HepG2 (cell line): ENCODE results near the gene PTPMT1. TPM values are rescaled to one million over a fixed set of nuclear protein-coding genes. Genes with fewer than 3 reads are reported as not detected.

Experiments
- CHD2 ChIP-seq: IDR thresholded peaks from 2 replicates; pipeline ENCODE4 v1.6.1; 2011; ENCODE audit warnings: low read depth, low read length, improper control_type of control experiment
- DMAP1 ChIP-seq: IDR thresholded peaks from 2 replicates; pipeline ENCODE4 v1.6.1; 2016
- MTA3 ChIP-seq: sonication (generic); formaldehyde crosslinking; IDR thresholded peaks from 2 replicates; pipeline ENCODE4 v1.4.0; 2020; ENCODE audit warnings: missing genetic modification reagents
- NCOA1 ChIP-seq: sonication (generic); formaldehyde crosslinking; IDR thresholded peaks from 2 replicates; pipeline ENCODE4 v1.9.0; 2021; ENCODE audit warnings: missing genetic modification reagents
- NFYB ChIP-seq: sonication (generic); formaldehyde crosslinking; IDR thresholded peaks from 2 replicates; pipeline ENCODE4 v1.4.0; 2020; ENCODE audit warnings: missing genetic modification reagents
- RBM39 ChIP-seq: fragments of 200-400 bp; formaldehyde crosslinking; IDR thresholded peaks from one replicate; pipeline ENCODE4 v1.6.1; 2018; ENCODE audit warnings: antibody characterized with exemption, mild to moderate bottlenecking, low read depth, low read length; ENCODE audit not compliant: poor library complexity, severe bottlenecking
- TARDBP ChIP-seq: sonication (generic); formaldehyde crosslinking; IDR thresholded peaks from 2 replicates; pipeline ENCODE4 v1.8.0; 2022; ENCODE audit warnings: mild to moderate bottlenecking, missing genetic modification reagents
- ZFP62 ChIP-seq: sonication (generic); formaldehyde crosslinking; IDR thresholded peaks from 2 replicates; pipeline ENCODE4 v1.4.0; 2020; ENCODE audit warnings: missing genetic modification reagents
- ZFP82 ChIP-seq: sonication (generic); formaldehyde crosslinking; IDR thresholded peaks from 2 replicates; pipeline ENCODE4 v1.5.1; 2020; ENCODE audit warnings: mild to moderate bottlenecking, missing genetic modification reagents, borderline replicate concordance
- ZNF230 ChIP-seq: sonication (generic); formaldehyde crosslinking; IDR thresholded peaks from 2 replicates; pipeline ENCODE4 v1.4.0; 2020; ENCODE audit warnings: mild to moderate bottlenecking, missing genetic modification reagents
- ZNF34 ChIP-seq: sonication (generic); formaldehyde crosslinking; IDR thresholded peaks from 2 replicates; pipeline ENCODE4 v1.4.0; 2020; ENCODE audit warnings: mild to moderate bottlenecking, missing genetic modification reagents, borderline replicate concordance
- ZNF552 ChIP-seq: sonication (generic); formaldehyde crosslinking; IDR thresholded peaks from 2 replicates; pipeline ENCODE4 v1.9.0; 2022; ENCODE audit warnings: missing genetic modification reagents, mild to moderate bottlenecking, borderline replicate concordance
- ZNF562 ChIP-seq: sonication (generic); formaldehyde crosslinking; IDR thresholded peaks from 2 replicates; pipeline ENCODE4 v1.8.0; 2022; ENCODE audit warnings: missing genetic modification reagents, borderline replicate concordance
- polyA plus RNA-seq, 8 experiments: library from polyadenylated mRNA; depleted of rRNA in 3 of 8; stranded (reverse) in 7 of 8; unstranded in 1 of 8; fragments of >200 nt; fragmentation: Illumina TruSeq in 4 of 8; extraction: Trizol in 4 of 8; gene quantifications; 2 replicates each; pipeline versions ENCODE4 v1.2.1 to v1.2.3, GENCODE V29; 2011 to 2016; ENCODE audit warnings: low read depth in 4 of 8, missing spikeins in 1 of 8, mixed read lengths in 1 of 8; ENCODE audit not compliant: insufficient read depth in 1 of 8
- total RNA-seq, 5 experiments: library from RNA; depleted of rRNA; stranded (reverse); fragments of >200 nt; fragmentation: Illumina TruSeq; extraction: Trizol; gene quantifications; 2 replicates each; pipeline ENCODE4 v1.2.3, GENCODE V29; 2016; ENCODE audit warnings: low read depth in 1 of 5
- TF ChIP-seq, protein P1 (sequence below): IDR thresholded peaks from 2 replicates; pipeline ENCODE4 v1.4.0; 2020; ENCODE audit warnings: mild to moderate bottlenecking, missing genetic modification reagents
- TF ChIP-seq, protein P2 (sequence below): IDR thresholded peaks from 2 replicates; pipeline ENCODE4 v1.6.1; 2016; ENCODE audit warnings: control low read depth
- TF ChIP-seq, protein P3 (sequence below): sonication (generic); formaldehyde crosslinking; IDR thresholded peaks from 2 replicates; pipeline ENCODE4 v1.8.0; 2022; ENCODE audit warnings: mild to moderate bottlenecking, missing genetic modification reagents, borderline replicate concordance
- TF ChIP-seq, protein P4 (sequence below): sonication (generic); formaldehyde crosslinking; IDR thresholded peaks from 2 replicates; pipeline ENCODE4 v1.4.0; 2020; ENCODE audit warnings: missing genetic modification reagents, low read depth, mild to moderate bottlenecking, borderline replicate concordance

PTPMT1 gene
- total and polyA plus RNA-seq, 2 of the 13 experiments (the other 11 are each of a cell fraction or from before 2014, with no cell fraction given): 55.6 to 129 TPM

DNA sequence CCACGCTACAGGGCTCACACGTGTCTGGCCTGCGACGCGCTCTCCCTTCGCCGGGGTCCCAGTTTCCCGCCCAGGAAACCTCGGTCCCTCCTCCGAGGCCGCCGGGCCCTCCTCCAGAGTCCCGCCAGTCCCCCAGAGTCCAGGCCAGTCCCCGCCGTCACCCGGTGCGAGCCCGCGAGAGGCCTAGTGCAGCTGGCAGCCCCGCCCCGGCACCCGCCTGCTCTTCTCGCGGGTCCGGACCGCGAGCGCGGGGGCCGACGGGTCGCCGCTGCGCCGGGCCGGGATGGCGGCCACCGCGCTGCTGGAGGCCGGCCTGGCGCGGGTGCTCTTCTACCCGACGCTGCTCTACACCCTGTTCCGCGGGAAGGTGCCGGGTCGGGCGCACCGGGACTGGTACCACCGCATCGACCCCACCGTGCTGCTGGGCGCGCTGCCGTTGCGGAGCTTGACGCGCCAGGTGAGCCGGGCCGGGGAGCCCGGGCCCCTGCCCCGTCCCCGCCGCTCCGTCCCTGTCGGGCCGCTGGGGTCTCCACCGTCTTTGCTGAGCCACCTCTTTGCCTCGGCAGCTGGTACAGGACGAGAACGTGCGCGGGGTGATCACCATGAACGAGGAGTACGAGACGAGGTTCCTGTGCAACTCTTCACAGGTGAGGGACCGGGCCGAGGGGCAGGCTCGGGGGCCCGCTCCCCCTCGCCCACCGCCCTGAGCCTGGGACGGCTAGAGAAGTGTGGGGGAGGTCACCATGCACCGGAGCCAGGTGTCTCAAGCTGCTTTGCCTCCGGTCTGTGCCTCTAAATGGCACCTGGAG is at the start of gene PTPMT1 (continued):
- TF ChIP-seq, protein P1, sequence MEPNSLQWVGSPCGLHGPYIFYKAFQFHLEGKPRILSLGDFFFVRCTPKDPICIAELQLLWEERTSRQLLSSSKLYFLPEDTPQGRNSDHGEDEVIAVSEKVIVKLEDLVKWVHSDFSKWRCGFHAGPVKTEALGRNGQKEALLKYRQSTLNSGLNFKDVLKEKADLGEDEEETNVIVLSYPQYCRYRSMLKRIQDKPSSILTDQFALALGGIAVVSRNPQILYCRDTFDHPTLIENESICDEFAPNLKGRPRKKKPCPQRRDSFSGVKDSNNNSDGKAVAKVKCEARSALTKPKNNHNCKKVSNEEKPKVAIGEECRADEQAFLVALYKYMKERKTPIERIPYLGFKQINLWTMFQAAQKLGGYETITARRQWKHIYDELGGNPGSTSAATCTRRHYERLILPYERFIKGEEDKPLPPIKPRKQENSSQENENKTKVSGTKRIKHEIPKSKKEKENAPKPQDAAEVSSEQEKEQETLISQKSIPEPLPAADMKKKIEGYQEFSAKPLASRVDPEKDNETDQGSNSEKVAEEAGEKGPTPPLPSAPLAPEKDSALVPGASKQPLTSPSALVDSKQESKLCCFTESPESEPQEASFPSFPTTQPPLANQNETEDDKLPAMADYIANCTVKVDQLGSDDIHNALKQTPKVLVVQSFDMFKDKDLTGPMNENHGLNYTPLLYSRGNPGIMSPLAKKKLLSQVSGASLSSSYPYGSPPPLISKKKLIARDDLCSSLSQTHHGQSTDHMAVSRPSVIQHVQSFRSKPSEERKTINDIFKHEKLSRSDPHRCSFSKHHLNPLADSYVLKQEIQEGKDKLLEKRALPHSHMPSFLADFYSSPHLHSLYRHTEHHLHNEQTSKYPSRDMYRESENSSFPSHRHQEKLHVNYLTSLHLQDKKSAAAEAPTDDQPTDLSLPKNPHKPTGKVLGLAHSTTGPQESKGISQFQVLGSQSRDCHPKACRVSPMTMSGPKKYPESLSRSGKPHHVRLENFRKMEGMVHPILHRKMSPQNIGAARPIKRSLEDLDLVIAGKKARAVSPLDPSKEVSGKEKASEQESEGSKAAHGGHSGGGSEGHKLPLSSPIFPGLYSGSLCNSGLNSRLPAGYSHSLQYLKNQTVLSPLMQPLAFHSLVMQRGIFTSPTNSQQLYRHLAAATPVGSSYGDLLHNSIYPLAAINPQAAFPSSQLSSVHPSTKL (CRISPR knock-in tag): no peak
- peak; percentile 71 for TF ChIP-seq RBM39
- TF ChIP-seq NFYB (CRISPR knock-in tag): 0 out of 2 replicates have a peak, but pooled peaks have one; percentile 2
- TF ChIP-seq, protein P2, sequence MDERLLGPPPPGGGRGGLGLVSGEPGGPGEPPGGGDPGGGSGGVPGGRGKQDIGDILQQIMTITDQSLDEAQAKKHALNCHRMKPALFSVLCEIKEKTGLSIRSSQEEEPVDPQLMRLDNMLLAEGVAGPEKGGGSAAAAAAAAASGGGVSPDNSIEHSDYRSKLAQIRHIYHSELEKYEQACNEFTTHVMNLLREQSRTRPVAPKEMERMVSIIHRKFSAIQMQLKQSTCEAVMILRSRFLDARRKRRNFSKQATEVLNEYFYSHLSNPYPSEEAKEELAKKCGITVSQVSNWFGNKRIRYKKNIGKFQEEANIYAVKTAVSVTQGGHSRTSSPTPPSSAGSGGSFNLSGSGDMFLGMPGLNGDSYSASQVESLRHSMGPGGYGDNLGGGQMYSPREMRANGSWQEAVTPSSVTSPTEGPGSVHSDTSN: no peak
- TF ChIP-seq, protein P3, sequence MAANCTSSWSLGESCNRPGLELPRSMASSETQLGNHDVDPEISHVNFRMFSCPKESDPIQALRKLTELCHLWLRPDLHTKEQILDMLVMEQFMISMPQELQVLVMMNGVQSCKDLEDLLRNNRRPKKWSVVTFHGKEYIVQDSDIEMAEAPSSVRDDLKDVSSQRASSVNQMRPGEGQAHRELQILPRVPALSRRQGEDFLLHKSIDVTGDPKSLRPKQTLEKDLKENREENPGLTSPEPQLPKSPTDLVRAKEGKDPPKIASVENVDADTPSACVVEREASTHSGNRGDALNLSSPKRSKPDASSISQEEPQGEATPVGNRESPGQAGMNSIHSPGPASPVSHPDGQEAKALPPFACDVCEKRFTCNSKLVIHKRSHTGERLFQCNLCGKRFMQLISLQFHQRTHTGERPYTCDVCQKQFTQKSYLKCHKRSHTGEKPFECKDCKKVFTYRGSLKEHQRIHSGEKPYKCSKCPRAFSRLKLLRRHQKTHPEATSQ (CRISPR knock-in tag): 0 out of 2 replicates have a peak, but pooled peaks have one; percentile 40
- TF ChIP-seq, protein P4, sequence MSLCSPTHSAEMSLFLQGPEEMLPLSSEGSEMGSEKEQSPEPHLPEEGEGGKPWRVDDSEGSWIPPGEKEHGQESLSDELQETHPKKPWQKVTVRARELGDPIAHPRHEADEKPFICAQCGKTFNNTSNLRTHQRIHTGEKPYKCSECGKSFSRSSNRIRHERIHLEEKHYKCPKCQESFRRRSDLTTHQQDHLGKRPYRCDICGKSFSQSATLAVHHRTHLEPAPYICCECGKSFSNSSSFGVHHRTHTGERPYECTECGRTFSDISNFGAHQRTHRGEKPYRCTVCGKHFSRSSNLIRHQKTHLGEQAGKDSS (CRISPR knock-in tag): no peak
- TF ChIP-seq ZNF552: 0 out of 2 replicates have a peak, but pooled peaks have one; percentile 13
- TF ChIP-seq ZFP62 (CRISPR knock-in tag): no peak
- TF ChIP-seq DMAP1 (CRISPR knock-in tag): peak; percentile 71
- TF ChIP-seq ZFP82 (CRISPR knock-in tag): no peak; the same call in 1 of the 2 replicates
- no peak; the same call in 1 of the 2 replicates for TF ChIP-seq TARDBP
- 0 out of 2 replicates have a peak, but pooled peaks have one; percentile 88 for TF ChIP-seq NCOA1 (CRISPR knock-in tag)
- no peak for TF ChIP-seq ZNF230
- TF ChIP-seq CHD2: peak; percentile 93
- TF ChIP-seq ZNF562 (CRISPR knock-in tag): no peak
- TF ChIP-seq MTA3 (CRISPR knock-in tag): no peak
- no peak for TF ChIP-seq ZNF34 (CRISPR knock-in tag)
